ENCODE measurements around the gene DAGLA.

DNA sequence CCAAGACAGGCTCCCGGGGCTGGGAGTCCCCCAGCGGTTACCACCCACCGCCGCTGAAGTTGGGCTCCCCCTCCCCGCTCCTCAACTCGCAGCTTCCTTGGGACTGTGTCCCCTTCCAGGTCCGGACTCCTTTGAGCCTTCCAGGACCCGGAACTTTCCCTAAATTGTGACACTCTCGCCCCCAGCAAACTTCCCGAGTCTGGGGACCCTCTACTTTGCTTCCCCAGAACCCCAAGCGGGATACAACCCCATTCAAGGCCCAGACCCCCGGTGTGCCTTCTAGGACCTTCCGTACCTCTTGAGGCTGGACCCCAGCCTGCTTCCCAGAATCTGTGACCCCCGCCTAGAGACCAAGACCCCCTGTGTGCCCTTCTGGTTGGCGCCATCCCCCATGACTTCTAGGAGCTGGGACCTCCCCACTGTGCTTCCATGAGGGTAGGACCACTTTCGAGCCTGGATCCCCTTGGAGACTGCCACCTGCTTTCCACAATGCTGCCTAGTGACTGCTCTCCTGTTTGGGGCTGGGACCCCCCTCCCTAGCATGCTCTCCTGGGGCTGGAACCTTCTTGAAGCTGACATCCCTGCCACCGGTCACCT lies 72.8 kb downstream of the DAGLA start:
- no peak for TF ChIP-seq CTCF (IDR thresholded peaks at IDR 0.05; ENCODE audit: insufficient read depth, low read length, poor library complexity, severe bottlenecking)
- TF ChIP-seq EZH2phosphoT487 (conservative IDR thresholded peaks at IDR 0.05; ENCODE audit: low read length) = no peak

Measured in SU-DHL-6 (cell line).